B cell (primary cell): ENCODE results near the gene WBP1L. TPM values are rescaled to one million over a fixed set of nuclear protein-coding genes. Genes with fewer than 3 reads are reported as not detected.
A peak's percentile ranks its signal among the peaks of the same experiment; 100 is the strongest.

ENCODE experiments used
- ATAC-seq: fragments of 200-7000 bp; cut with Tn5 transposase; one replicate; pipeline ENCODE4 v1.10.0; 2021; ENCODE audit warnings: low read depth, mild to moderate bottlenecking, moderate number of reproducible peaks, moderate library complexity
- CTCF ChIA-PET: fragments of 350-600 bp; sonication (Branson Sonifier 250); formaldehyde crosslinking; loops from one replicate; lab custom pipeline; 2021; ENCODE audit warnings: antibody characterized with exemption, inconsistent platforms; lab: Charles Lee
- POLR2A ChIA-PET: fragments of 350-600 bp; sonication (Branson Sonifier 250); formaldehyde crosslinking; loops from one replicate; lab custom pipeline; 2021; ENCODE audit warnings: antibody characterized with exemption; lab: Charles Lee
- DNase-seq: peaks from one replicate; pipeline ENCODE4 v3.0.0; 2013
- H2AFZ ChIP-seq: 2 replicates; pipeline ENCODE4 v1.6.1; 2012; ENCODE audit warnings: mild to moderate bottlenecking, low read depth, low read length; ENCODE audit not compliant: insufficient read depth, poor library complexity, severe bottlenecking
- H3K27ac ChIP-seq, 2 donors: 1 replicate in 1 of 2; 2 replicates in 1 of 2; pipeline ENCODE4 v1.5.1; 2012 to 2013; ENCODE audit warnings: low read length in 2 of 2, mild to moderate bottlenecking in 2 of 2, moderate library complexity in 1 of 2
- H3K27me3 ChIP-seq, 4 experiments: fragments of 200-600 bp in 1 of 4; sonication (generic) in 1 of 4; replicated peaks in 1 of 4; 1 replicate in 2 of 4; 2 replicates in 2 of 4; pipeline versions ENCODE4 v1.6.1 to v1.7.0; 2013 to 2016; ENCODE audit warnings: low read length in 3 of 4, mild to moderate bottlenecking in 2 of 4, mixed read lengths in 1 of 4, moderate library complexity in 1 of 4; ENCODE audit not compliant: insufficient read depth in 4 of 4, control insufficient read depth in 3 of 4; ENCODE audit errors: control extremely low read depth in 1 of 4
- H3K36me3 ChIP-seq, 2 experiments: replicated peaks in 1 of 2; 1 replicate in 1 of 2; 2 replicates in 1 of 2; pipeline versions ENCODE4 v1.6.1 to v1.7.1; 2013; ENCODE audit warnings: low read length in 1 of 2; ENCODE audit not compliant: insufficient read depth in 2 of 2, control insufficient read depth in 1 of 2; ENCODE audit errors: control extremely low read depth in 1 of 2, extremely low read depth in 1 of 2
- H3K4me1 ChIP-seq, 2 donors: fragments of 200-600 bp in 1 of 2; sonication (generic) in 1 of 2; 1 replicate in 1 of 2; 2 replicates in 1 of 2; pipeline versions ENCODE4 v1.5.1 to v1.6.1; 2013 to 2017; ENCODE audit warnings: low read length in 2 of 2; ENCODE audit not compliant: control insufficient read depth in 2 of 2, insufficient read depth in 2 of 2
- H3K4me2 ChIP-seq: replicated peaks from 2 replicates; pipeline ENCODE3; 2012; ENCODE audit warnings: mild to moderate bottlenecking, low read depth, low read length; ENCODE audit not compliant: poor library complexity, severe bottlenecking
- H3K4me3 ChIP-seq, 5 experiments: fragments of 200-600 bp in 1 of 5; sonication (generic) in 1 of 5; 1 replicate in 3 of 5; 2 replicates in 2 of 5; pipeline versions ENCODE4 v1.5.1 to v1.7.0; 2011 to 2016; ENCODE audit warnings: low read length in 4 of 5, mild to moderate bottlenecking in 4 of 5, low read depth in 2 of 5, control low read depth in 1 of 5, moderate library complexity in 1 of 5; ENCODE audit not compliant: insufficient read depth in 1 of 5; ENCODE audit errors: control extremely low read depth in 1 of 5, extremely low read depth in 1 of 5
- H3K79me2 ChIP-seq: fragments of 200-600 bp; sonication (generic); one replicate; pipeline ENCODE4 v1.6.0; 2016; ENCODE audit warnings: low read length; ENCODE audit not compliant: control insufficient read depth, insufficient read depth
- H3K9ac ChIP-seq: fragments of 200-600 bp; sonication (generic); 2 replicates; pipeline ENCODE4 v1.6.1; 2017; ENCODE audit warnings: mild to moderate bottlenecking, low read length, moderate library complexity
- H3K9me3 ChIP-seq, 3 donors: one replicate each; pipeline versions ENCODE4 v1.6.1 to v1.7.1; 2013; ENCODE audit warnings: low read length in 2 of 3; ENCODE audit not compliant: control insufficient read depth in 2 of 3, insufficient read depth in 1 of 3; ENCODE audit errors: control extremely low read depth in 1 of 3
- H4K20me1 ChIP-seq: 2 replicates; pipeline ENCODE4 v1.6.0; 2012; ENCODE audit warnings: mild to moderate bottlenecking, low read length; ENCODE audit not compliant: insufficient read depth, control insufficient read depth, poor library complexity, severe bottlenecking
- H3K27ac Mint-ChIP-seq: one replicate; pipeline ENCODE4 v1.8.0; 2021; ENCODE audit warnings: mixed read lengths
- H3K27me3 Mint-ChIP-seq: one replicate; pipeline ENCODE4 v1.8.0; 2021; ENCODE audit warnings: mixed read lengths
- H3K4me1 Mint-ChIP-seq: one replicate; pipeline ENCODE4 v1.8.0; 2021; ENCODE audit warnings: mixed read lengths
- H3K4me3 Mint-ChIP-seq: one replicate; pipeline ENCODE4 v1.8.0; 2021; ENCODE audit warnings: mixed read lengths
- H3K9me3 Mint-ChIP-seq: one replicate; pipeline ENCODE4 v1.8.0; 2022; ENCODE audit warnings: mixed read lengths; ENCODE audit not compliant: insufficient read depth
- CTCF ChIP-seq: fragments of 200-600 bp; IDR thresholded peaks from one replicate; pipeline ENCODE4 v1.8.0; 2022; ENCODE audit warnings: antibody characterized with exemption, mild to moderate bottlenecking
- EZH2 ChIP-seq: IDR thresholded peaks from 2 replicates; pipeline ENCODE4 v1.6.1; 2012; ENCODE audit warnings: borderline replicate concordance, low read depth, mild to moderate bottlenecking, moderate library complexity, low read length; ENCODE audit not compliant: insufficient read depth, poor library complexity, severe bottlenecking
- WGBS: methylation state at CpG from one replicate; pipeline ENCODE4 v1.1.5; 2013; ENCODE audit warnings: missing lambda C conversion rate; ENCODE audit not compliant: insufficient coverage; 5-methylcytosine and 5-hydroxymethylcytosine counted together
- intact Hi-C: fragments of 100-400 bp; cut with micrococcal nuclease; formaldehyde crosslinking; loops from one replicate; pipeline ENCODE4 v1.10.0; 2022
- polyA plus RNA-seq: library from polyadenylated mRNA; depleted of rRNA; stranded (reverse); fragments of >200 nt; gene quantifications from 2 replicates; pipeline ENCODE4 v1.2.3, GENCODE V29; 2012
- total RNA-seq, 2 donors: library from RNA; stranded (reverse); fragments of 120-200 nt in 1 of 2; gene quantifications; 1 replicate in 1 of 2; 2 replicates in 1 of 2; pipeline versions ENCODE4 v1.2.3 to v1.2.4, GENCODE V29; 2013 to 2022

Gene WBP1L
- total and polyA plus RNA-seq, 2 donors (not counting 1 experiment from before 2014, with no cell fraction given): 14.3 to 43.2 TPM

- no peak for DNase-seq
- intact Hi-C loops: loop anchor here (10.0 kb wide), 1 partner anchor 55 kb away; the partner anchor contains the start of gene WBP1L
- Histone ChIP-seq H3K9ac (no peak overlapping the region), H3K4me2 (no peak overlapping the region), H3K9me3 (no peaks in the 10 kb centered on the region), H2AFZ (no peak overlapping the region), H3K27me3 (no peaks in the 10 kb centered on the region), H4K20me1 (peaks cover 21% of the 10 kb centered on the region), H3K4me1 (peaks cover 30 to 35% of the 10 kb centered on the region in 2 donors), H3K27ac (no peak overlapping the region), H3K4me3 (no peak overlapping the region), H3K36me3 (peaks cover 0 to 50% of the 10 kb centered on the region in 2 experiments), H3K79me2 (peaks cover 88% of the 10 kb centered on the region)
- no peak for ATAC-seq
- H3K27ac Mint-ChIP-seq: peak overlapping the region; percentile 75
- ChIA-PET CTCF (no interaction called here), POLR2A (no interaction called here)
- TF ChIP-seq CTCF (no peak), EZH2 (no peak)
- WGBS: over 99% methylated on average over 7 of the region's 8 CpGs
- H3K4me1 Mint-ChIP-seq: peaks cover 58% of the 10 kb centered on the region
- H3K27me3 Mint-ChIP-seq: no peaks in the 10 kb centered on the region
- no peak overlapping the region for H3K4me3 Mint-ChIP-seq
- no peaks in the 10 kb centered on the region for H3K9me3 Mint-ChIP-seq
These were observed 56.1 kb downstream of the WBP1L start for GRCh38 chr10:102799691-102800471.

GRCh38 chr10:102800611-102801335 lies 57.0 kb downstream of the WBP1L start:
- Mint-ChIP-seq H3K4me3 (no peak overlapping the region), H3K4me1 (peaks cover 51% of the 10 kb centered on the region), H3K9me3 (no peaks in the 10 kb centered on the region), H3K27me3 (no peaks in the 10 kb centered on the region), H3K27ac (peak overlapping the region; percentile 17)
- Histone ChIP-seq H3K4me1 (peaks cover 21 to 26% of the 10 kb centered on the region in 2 donors), H3K4me2 (no peak overlapping the region), H4K20me1 (peaks cover 23% of the 10 kb centered on the region), H3K9ac (no peak overlapping the region), H3K27me3 (no peaks in the 10 kb centered on the region), H3K4me3 (no peak overlapping the region), H3K27ac (no peak overlapping the region), H3K36me3 (peaks cover 0 to 50% of the 10 kb centered on the region in 2 experiments), H2AFZ (no peak overlapping the region), H3K9me3 (no peaks in the 10 kb centered on the region), H3K79me2 (peaks cover 81% of the 10 kb centered on the region)
- ChIA-PET POLR2A (interaction anchor here (1.5 kb wide), 1 partner anchor 87 kb away, joined by 3 read pairs; the partner anchor contains the start of genes ARL3 and SFXN2), CTCF (no interaction called here)
- 100% methylated on average over 8 of the region's 10 CpGs for WGBS
- ATAC-seq (no peak), DNase-seq (no peak)
- intact Hi-C loops: no loop called here
- no peak for TF ChIP-seq CTCF
- no peak for TF ChIP-seq EZH2
